ENCODE results near the gene NFKBIL1. TPM values are rescaled to one million over a fixed set of nuclear protein-coding genes. Genes with fewer than 3 reads are reported as not detected.

The NFKBIL1 gene
- total RNA-seq, 1 experiment from 2014 or later = 19.5 TPM

DNA sequence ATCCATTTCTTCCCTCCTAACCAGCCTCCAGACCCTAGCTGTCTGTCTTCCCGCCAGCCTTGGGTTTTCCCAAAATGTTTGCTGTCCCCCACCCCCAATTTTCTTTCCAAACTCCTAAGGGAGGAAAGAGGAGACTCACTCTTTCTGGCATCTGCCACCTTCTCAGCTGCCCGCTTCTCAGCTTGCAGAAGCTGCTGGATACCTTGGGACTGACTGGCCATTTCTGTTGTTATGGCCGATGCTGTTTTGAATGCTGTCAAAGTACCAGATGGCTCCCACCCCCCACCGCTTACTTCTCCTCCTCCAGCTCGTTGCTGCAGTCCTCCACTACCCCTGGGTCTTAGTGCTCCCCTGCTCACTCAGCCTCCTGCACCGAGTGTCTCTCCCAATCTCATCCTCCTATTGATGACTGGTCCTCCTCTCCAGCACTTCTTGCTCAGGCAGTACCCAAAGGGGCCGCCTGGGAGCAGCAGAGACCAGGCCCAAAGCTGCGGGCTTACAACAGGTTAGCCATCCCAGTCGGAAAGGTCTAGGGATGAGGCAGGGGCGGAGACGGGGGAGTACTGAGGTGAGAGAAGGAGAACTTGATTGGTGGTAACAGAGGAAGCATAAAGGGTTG, 960 bp upstream of the NFKBIL1 start, which contains the start of gene ATP6V1G2 (continued):
- TF ChIP-seq, protein P1, sequence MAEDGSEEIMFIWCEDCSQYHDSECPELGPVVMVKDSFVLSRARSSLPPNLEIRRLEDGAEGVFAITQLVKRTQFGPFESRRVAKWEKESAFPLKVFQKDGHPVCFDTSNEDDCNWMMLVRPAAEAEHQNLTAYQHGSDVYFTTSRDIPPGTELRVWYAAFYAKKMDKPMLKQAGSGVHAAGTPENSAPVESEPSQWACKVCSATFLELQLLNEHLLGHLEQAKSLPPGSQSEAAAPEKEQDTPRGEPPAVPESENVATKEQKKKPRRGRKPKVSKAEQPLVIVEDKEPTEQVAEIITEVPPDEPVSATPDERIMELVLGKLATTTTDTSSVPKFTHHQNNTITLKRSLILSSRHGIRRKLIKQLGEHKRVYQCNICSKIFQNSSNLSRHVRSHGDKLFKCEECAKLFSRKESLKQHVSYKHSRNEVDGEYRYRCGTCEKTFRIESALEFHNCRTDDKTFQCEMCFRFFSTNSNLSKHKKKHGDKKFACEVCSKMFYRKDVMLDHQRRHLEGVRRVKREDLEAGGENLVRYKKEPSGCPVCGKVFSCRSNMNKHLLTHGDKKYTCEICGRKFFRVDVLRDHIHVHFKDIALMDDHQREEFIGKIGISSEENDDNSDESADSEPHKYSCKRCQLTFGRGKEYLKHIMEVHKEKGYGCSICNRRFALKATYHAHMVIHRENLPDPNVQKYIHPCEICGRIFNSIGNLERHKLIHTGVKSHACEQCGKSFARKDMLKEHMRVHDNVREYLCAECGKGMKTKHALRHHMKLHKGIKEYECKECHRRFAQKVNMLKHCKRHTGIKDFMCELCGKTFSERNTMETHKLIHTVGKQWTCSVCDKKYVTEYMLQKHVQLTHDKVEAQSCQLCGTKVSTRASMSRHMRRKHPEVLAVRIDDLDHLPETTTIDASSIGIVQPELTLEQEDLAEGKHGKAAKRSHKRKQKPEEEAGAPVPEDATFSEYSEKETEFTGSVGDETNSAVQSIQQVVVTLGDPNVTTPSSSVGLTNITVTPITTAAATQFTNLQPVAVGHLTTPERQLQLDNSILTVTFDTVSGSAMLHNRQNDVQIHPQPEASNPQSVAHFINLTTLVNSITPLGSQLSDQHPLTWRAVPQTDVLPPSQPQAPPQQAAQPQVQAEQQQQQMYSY (CRISPR knock-in tag; IDR thresholded peaks at IDR 0.05) = no peak
- TF ChIP-seq, protein P2, sequence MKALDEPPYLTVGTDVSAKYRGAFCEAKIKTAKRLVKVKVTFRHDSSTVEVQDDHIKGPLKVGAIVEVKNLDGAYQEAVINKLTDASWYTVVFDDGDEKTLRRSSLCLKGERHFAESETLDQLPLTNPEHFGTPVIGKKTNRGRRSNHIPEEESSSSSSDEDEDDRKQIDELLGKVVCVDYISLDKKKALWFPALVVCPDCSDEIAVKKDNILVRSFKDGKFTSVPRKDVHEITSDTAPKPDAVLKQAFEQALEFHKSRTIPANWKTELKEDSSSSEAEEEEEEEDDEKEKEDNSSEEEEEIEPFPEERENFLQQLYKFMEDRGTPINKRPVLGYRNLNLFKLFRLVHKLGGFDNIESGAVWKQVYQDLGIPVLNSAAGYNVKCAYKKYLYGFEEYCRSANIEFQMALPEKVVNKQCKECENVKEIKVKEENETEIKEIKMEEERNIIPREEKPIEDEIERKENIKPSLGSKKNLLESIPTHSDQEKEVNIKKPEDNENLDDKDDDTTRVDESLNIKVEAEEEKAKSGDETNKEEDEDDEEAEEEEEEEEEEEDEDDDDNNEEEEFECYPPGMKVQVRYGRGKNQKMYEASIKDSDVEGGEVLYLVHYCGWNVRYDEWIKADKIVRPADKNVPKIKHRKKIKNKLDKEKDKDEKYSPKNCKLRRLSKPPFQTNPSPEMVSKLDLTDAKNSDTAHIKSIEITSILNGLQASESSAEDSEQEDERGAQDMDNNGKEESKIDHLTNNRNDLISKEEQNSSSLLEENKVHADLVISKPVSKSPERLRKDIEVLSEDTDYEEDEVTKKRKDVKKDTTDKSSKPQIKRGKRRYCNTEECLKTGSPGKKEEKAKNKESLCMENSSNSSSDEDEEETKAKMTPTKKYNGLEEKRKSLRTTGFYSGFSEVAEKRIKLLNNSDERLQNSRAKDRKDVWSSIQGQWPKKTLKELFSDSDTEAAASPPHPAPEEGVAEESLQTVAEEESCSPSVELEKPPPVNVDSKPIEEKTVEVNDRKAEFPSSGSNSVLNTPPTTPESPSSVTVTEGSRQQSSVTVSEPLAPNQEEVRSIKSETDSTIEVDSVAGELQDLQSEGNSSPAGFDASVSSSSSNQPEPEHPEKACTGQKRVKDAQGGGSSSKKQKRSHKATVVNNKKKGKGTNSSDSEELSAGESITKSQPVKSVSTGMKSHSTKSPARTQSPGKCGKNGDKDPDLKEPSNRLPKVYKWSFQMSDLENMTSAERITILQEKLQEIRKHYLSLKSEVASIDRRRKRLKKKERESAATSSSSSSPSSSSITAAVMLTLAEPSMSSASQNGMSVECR (CRISPR knock-in tag; IDR thresholded peaks at IDR 0.05; ENCODE audit: borderline replicate concordance) = peak; percentile 55; the same call in 1 of the 2 replicates
- TF ChIP-seq CREB1 (CRISPR knock-in tag; IDR thresholded peaks at IDR 0.05) = no peak
- TF ChIP-seq, protein P3, sequence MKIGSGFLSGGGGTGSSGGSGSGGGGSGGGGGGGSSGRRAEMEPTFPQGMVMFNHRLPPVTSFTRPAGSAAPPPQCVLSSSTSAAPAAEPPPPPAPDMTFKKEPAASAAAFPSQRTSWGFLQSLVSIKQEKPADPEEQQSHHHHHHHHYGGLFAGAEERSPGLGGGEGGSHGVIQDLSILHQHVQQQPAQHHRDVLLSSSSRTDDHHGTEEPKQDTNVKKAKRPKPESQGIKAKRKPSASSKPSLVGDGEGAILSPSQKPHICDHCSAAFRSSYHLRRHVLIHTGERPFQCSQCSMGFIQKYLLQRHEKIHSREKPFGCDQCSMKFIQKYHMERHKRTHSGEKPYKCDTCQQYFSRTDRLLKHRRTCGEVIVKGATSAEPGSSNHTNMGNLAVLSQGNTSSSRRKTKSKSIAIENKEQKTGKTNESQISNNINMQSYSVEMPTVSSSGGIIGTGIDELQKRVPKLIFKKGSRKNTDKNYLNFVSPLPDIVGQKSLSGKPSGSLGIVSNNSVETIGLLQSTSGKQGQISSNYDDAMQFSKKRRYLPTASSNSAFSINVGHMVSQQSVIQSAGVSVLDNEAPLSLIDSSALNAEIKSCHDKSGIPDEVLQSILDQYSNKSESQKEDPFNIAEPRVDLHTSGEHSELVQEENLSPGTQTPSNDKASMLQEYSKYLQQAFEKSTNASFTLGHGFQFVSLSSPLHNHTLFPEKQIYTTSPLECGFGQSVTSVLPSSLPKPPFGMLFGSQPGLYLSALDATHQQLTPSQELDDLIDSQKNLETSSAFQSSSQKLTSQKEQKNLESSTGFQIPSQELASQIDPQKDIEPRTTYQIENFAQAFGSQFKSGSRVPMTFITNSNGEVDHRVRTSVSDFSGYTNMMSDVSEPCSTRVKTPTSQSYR (CRISPR knock-in tag; IDR thresholded peaks at IDR 0.05) = 0 out of 2 replicates have a peak, but pooled peaks have one; percentile 48

DNA sequence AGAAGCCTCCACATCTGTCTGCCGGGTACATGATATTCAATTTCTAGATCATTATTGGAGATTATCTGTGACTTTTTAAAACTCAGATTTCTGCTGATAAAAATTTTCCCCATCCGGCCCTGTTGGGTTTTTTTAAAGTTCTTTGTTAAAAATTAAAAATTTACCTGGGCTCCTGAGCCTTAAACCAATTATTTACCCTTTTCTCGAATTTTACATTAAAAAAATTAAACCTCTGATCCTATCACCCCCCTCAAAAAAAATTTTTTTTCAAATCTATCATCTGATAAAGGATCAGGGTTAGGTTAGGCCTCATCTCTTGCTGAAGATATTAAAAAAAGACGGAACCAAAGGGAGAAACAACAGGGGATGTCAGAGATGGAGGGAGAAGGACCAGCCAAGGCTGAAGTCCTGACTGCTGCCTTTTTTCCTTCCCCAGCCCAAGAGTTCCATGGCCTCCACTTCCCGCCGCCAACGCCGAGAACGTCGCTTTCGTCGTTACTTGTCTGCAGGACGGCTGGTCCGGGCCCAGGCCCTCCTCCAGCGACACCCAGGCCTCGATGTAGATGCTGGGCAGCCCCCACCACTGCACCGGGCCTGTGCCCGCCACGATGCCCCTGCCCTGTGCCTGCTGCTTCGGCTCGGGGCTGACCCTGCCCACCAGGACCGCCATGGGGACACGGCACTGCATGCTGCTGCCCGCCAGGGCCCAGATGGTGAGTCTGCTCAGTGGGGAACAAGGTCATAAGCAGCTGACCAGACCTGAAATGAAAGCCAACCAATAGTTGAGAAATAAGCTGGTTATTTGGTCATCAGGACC, 527 bp downstream of the NFKBIL1 start:
- H3K27me3 Mint-ChIP-seq (ENCODE audit: low read depth) = no peaks in the 10 kb centered on the region
- DNase-seq (ENCODE audit: low spot score) (no peak), ATAC-seq (no peak)
- ChIA-PET CTCF (interaction anchor here (0.6 to 7.2 kb wide), 15 partner anchors 27 to 404 kb away, joined by 3 to 319 read pairs (median 5); partner anchors contain the start of genes AIF1, C6orf47, LTB and NCR3), POLR2A (interaction anchor here (0.6 to 2.0 kb wide), 5 partner anchors 19 to 117 kb away, joined by 4 to 13 read pairs (median 6); partner anchors contain the start of genes GPANK1, MCCD1 and MICB)
- TF ChIP-seq, protein P4, sequence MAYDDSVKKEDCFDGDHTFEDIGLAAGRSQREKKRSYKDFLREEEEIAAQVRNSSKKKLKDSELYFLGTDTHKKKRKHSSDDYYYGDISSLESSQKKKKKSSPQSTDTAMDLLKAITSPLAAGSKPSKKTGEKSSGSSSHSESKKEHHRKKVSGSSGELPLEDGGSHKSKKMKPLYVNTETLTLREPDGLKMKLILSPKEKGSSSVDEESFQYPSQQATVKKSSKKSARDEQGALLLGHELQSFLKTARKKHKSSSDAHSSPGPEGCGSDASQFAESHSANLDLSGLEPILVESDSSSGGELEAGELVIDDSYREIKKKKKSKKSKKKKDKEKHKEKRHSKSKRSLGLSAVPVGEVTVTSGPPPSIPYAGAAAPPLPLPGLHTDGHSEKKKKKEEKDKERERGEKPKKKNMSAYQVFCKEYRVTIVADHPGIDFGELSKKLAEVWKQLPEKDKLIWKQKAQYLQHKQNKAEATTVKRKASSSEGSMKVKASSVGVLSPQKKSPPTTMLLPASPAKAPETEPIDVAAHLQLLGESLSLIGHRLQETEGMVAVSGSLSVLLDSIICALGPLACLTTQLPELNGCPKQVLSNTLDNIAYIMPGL (CRISPR knock-in tag; IDR thresholded peaks at IDR 0.05) = 0 out of 2 replicates have a peak, but pooled peaks have one; percentile 25
- TF ChIP-seq SMAD4 (CRISPR knock-in tag; IDR thresholded peaks at IDR 0.05) = no peak
- TF ChIP-seq ATF1 (CRISPR knock-in tag; IDR thresholded peaks at IDR 0.05) = 0 out of 2 replicates have a peak, but pooled peaks have one; percentile 57
- TF ChIP-seq ZNF317 (CRISPR knock-in tag; IDR thresholded peaks at IDR 0.05; ENCODE audit: borderline replicate concordance, low read depth) = 0 out of 2 replicates have a peak, but pooled peaks have one; percentile 25
- TF ChIP-seq, protein P5, sequence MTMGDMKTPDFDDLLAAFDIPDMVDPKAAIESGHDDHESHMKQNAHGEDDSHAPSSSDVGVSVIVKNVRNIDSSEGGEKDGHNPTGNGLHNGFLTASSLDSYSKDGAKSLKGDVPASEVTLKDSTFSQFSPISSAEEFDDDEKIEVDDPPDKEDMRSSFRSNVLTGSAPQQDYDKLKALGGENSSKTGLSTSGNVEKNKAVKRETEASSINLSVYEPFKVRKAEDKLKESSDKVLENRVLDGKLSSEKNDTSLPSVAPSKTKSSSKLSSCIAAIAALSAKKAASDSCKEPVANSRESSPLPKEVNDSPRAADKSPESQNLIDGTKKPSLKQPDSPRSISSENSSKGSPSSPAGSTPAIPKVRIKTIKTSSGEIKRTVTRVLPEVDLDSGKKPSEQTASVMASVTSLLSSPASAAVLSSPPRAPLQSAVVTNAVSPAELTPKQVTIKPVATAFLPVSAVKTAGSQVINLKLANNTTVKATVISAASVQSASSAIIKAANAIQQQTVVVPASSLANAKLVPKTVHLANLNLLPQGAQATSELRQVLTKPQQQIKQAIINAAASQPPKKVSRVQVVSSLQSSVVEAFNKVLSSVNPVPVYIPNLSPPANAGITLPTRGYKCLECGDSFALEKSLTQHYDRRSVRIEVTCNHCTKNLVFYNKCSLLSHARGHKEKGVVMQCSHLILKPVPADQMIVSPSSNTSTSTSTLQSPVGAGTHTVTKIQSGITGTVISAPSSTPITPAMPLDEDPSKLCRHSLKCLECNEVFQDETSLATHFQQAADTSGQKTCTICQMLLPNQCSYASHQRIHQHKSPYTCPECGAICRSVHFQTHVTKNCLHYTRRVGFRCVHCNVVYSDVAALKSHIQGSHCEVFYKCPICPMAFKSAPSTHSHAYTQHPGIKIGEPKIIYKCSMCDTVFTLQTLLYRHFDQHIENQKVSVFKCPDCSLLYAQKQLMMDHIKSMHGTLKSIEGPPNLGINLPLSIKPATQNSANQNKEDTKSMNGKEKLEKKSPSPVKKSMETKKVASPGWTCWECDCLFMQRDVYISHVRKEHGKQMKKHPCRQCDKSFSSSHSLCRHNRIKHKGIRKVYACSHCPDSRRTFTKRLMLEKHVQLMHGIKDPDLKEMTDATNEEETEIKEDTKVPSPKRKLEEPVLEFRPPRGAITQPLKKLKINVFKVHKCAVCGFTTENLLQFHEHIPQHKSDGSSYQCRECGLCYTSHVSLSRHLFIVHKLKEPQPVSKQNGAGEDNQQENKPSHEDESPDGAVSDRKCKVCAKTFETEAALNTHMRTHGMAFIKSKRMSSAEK (CRISPR knock-in tag; IDR thresholded peaks at IDR 0.05; ENCODE audit: borderline replicate concordance) = no peak
- no peaks in the 10 kb centered on the region for H3K9me3 Mint-ChIP-seq
- H3K27ac Mint-ChIP-seq = peak overlapping the region; percentile 98
- H3K4me1 Mint-ChIP-seq = peaks cover 21% of the 10 kb centered on the region
- H3K36me3 Mint-ChIP-seq = peaks cover 19% of the 10 kb centered on the region
- peak overlapping the region; percentile 82 for H3K4me3 Mint-ChIP-seq
